SH-SY5Y (cell line): ENCODE results near the gene CNTN5.

Source experiments
- GATA2 ChIP-seq: IDR thresholded peaks from 2 replicates; pipeline ENCODE4 v1.6.1; 2011; ENCODE audit warnings: mild to moderate bottlenecking, low read depth, low read length
- GATA3 ChIP-seq: IDR thresholded peaks from 2 replicates; pipeline ENCODE4 v1.6.1; 2011; ENCODE audit warnings: low read depth, mild to moderate bottlenecking, low read length, moderate library complexity

DNA sequence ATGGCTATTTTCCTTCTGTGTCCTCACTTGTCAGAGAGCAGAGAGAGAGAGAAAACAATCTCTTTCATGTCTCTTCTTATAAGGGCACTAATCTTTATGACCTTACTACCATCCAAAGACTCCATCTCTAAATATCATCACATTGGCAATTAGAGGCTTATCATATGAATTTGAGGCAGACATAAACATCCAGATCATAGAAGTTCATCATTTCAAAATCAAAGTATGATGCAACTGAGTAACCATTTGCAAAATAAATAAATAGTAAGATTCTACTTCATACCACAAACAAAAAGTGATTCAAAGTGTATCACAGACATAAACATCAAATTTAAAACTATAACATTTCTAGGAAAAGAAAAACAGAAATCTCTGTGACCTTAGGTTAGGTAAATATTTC is 1161.6 kb downstream of the CNTN5 start:
- TF ChIP-seq GATA3 (no peak), GATA2 (no peak)
